NCI-H1092 treated with DMSO at 0.1 percent for 48 hours (cell line): ENCODE measurements around the gene ATG4A.
A peak's percentile ranks its signal among the peaks of the same experiment; 100 is the strongest.

Experiments
- DNase-seq: peaks from one replicate; lab custom pipeline; 2025; lab: John Stamatoyannopoulos, UW

The ATG4A gene, protein sequence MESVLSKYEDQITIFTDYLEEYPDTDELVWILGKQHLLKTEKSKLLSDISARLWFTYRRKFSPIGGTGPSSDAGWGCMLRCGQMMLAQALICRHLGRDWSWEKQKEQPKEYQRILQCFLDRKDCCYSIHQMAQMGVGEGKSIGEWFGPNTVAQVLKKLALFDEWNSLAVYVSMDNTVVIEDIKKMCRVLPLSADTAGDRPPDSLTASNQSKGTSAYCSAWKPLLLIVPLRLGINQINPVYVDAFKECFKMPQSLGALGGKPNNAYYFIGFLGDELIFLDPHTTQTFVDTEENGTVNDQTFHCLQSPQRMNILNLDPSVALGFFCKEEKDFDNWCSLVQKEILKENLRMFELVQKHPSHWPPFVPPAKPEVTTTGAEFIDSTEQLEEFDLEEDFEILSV

DNA sequence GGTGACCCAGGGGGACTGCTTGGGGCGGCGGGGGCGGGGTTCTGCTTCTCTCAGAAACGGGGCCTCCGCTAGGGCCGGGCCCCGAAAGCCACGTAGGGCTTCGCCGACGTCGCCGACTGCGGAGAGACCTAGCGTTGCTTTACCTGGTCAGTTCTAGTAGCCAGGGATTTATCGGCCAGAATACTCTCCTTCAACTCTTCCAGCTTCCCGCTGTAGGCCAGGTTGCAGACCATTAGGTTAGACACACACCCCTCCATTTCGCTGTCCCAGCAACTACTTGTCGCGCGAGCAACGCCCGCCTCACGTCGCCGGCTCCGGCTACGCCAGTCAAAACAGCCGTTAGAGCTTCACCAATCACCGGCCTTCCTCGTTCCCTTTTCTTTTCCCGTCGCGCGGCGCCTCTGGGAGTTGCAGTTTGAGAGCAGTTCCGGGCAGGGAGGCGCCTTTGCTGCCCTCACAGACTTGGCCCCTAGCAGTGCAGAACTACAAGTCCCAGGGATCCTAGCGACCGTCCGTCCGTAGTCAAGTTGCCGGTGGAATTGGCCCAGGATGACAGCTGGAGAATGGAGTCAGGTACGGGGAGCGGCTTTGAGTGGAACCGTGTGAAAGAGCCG, at the start of gene ATG4A, which contains the start of gene PSMD10:
ATG4A (plus strand) TSS at position 515 of the 614 bp plus-strand sequence; CDS start at position 564, 49 bp downstream.
PSMD10 (minus strand) TSS at position 279 of the 614 bp plus-strand sequence; CDS start at position 257, 22 bp downstream.
- peak; percentile 96 for DNase-seq

DNA sequence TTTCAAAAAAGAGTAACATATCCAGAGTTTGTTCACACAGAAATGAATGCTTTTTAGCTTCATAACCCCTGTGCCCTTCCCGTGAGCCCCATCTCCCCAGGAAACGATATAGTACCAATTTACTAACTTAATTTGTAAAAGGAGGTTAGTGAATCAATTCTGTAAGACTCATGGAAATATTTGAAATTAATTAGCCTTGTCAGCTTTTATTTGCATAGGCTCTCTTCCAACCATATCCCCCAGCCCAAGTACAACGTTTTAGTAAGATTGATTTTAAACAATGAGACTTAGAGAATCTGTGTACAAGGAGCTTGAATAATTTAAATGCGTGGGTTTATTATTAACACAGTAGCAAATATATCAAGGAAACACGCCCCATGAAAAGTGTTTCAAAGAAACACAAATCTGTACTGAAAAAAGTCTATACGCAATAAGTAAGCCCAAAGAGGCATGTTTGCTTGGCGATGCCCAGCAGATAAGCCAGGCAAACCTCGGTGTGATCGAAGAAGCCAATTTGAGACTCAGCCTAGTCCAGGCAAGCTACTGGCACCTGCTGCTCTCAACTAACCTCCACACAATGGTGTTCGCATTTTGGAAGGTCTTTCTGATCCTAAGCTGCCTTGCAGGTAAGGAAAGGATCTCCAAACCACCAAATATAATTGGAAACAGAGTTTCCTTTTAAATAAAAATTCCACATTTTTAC, 46.9 kb upstream of the ATG4A start, which contains the start of gene VSIG1:
VSIG1 (plus strand) TSS at position 512 of the 703 bp plus-strand sequence; CDS start at position 578, 66 bp downstream.
- no peak for DNase-seq

DNA sequence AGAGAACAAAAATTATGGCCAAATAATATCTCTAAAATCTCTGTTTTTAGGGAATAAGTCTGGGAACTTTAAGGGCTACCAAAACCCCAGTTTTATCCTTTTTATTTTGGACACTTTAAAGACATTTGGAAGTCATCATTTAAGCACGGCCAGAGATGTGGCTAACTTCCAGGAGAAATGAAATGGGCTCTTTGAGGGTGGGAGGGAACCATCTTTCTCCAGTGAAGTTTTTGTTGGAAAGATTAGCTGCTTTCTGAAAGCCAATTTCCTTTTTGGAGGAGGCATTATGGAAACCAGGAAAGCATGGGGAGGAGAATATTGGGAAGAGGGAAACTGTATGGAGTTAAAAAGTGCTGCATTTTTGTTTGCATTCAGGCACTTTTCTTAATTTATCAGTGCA, 41.9 kb upstream of the ATG4A start:
- no peak for DNase-seq

DNA sequence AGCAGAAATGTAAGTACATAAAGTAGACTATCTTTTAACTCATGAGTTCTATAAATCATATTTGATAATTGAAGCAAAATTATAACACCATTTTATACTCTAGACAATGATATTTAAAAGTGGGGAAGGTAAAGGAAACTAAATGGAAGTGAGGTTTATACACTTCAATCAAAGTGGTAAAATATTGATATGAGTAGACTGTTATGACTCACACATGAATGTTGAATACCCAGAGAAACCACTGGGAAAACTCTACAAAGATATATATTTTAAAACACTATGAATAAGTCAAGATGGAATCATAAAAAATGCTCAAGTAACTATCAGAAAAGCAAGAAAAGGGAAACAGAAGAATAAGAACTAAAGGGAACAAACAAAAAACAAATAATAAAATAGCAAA, 38.4 kb upstream of the ATG4A start:
- no peak for DNase-seq

DNA sequence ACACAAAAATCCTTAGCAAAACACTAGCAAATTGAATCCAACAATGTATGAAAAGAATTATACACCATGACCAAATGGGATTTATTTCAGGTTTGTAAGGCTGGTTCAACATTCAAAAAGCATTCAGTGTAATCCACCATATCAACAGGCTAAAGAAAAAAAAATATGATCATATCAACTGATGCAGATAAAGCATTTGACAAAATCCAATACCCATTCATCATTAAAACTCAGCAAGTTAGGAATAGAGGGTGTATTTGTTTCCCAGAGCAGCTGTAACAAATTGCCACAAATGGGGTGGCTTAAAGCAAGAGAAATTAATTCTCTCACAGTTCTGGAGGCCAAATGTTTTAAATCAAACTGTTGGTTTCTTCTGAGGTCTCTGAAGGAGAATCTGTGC, 36.0 kb upstream of the ATG4A start:
- DNase-seq = no peak

DNA sequence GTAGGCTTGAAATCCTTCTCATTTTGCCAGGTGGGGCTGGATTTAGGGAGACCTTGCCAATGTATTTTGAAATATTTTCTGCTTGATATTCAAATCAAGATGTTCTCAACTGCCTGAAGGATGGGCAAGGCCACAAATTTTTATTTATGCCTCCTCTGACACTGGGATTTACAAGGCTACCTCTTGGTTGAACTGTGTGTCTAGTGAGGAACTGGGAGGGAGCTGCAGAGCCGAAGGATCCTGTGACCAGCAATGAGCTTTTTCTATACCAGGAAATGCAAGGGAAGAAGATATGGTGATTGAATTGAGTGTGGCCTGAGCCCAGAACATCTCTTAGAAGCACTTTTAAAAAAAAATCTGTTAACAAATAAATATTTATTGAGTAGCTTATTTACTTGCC, 31.8 kb upstream of the ATG4A start:
- no peak for DNase-seq

DNA sequence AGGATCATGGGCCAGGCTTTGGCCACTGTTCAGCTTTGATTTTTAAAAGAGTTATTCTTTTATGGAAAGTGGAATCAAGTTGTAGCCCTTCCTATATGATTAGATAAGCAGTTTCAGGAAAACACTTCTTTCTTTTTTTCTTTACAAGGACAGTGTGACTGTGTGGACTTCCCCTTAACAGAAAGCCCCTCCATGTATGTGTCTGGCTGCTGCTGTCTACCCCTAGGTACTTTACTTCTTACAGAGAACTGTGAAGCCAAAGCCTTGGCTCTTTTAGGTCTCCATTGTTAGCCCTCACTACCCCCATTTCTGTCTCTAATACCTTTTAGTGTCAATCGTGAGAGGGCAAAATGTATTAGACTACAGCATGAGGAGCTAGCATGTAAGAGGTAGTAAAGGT, 27.6 kb upstream of the ATG4A start:
- DNase-seq = no peak

DNA sequence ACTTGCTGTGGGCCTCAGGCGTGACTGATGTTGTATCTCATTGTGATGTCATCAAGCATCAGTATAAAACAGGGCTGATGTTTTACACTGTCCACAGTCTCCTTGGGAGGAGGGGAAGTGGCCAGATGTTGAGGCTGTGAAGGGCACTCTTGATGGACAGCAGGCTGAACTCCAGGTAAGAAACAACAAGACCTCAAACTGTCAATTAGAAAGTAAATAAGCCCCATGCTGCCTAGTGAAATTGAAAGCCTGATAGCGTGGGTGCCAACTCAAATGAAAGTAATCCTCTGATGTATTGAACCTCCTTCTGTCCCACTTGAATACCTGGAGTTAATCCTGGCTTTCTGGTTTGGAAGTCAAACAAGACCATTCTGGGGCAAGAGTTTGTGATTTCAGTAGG, 27.0 kb upstream of the ATG4A start:
- DNase-seq = no peak

DNA sequence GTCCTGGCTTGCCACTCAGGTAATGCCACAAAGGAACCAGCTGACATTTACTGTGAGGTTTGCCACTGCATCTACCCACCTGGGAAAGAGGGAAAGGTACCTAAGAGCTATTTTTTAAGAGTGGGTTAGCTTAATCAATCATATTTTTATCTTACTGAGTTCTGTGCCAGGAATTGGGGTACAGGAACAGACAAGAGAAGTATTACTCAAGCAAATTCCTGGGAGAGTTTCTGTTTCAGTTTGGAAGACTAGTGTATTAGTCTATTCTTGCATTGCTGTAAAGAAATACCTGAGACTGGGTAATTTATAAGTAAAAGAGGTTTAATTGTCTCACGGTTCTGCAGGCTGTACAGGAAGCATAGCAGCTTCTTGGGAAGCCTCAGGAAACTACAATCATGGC, 23.5 kb upstream of the ATG4A start:
- DNase-seq = no peak

DNA sequence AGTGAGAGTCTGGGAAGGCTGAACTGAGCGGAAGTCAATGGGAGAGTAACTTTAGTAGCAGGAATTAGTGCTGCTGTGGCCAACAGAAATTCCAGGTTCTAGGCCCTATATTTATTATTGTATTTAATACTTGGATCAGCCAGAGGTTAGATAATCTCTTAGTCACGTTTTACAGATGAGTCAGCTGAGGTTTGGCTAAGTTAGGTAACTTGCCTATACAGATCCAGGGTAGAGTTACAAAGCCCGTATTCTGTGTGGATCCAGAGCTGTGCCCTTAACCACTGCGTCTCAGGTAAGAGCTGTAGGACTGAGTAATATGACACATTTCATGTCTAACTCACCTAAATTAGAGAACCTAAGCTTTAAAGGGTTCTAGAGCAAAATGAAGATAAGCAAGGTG, 20.7 kb upstream of the ATG4A start:
- DNase-seq = no peak

DNA sequence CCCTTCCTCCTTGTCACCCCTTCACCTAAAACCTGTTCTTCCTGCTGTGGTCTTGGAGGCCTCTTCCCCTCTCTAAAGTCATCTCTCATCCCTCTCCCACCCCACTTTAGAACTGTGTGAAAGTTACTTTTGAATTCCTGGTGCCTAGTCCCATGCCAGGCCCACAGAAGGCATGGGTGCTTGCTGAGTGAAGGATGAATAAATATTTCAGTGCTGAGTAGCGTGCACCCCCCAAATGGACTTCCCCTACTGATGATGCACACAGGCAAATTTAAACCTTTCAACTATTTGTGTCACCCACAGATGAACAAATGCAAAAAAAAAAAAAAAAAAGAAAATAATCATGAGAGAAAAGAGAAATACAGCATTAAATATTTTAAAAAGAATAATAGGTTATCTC, 20.0 kb upstream of the ATG4A start:
- no peak for DNase-seq

DNA sequence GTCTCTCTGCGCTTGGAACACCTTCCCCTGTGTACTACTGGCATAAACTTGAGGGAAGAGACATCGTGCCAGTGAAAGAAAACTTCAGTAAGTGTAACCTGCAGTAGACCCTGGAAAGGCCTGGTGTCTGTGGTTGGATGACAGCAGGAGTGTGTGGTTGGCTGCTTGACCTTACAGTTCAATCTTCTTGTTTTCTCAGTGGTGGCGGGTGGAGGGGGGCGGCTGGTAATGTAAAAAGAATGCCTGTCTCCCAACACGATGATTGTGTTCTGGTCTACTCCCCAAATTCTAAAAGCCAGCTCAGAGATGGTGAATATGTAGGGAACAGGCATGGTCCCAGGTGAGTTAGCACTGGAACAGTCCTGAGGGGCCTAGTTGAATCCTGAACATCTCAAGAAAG, 18.8 kb upstream of the ATG4A start:
- DNase-seq = no peak

DNA sequence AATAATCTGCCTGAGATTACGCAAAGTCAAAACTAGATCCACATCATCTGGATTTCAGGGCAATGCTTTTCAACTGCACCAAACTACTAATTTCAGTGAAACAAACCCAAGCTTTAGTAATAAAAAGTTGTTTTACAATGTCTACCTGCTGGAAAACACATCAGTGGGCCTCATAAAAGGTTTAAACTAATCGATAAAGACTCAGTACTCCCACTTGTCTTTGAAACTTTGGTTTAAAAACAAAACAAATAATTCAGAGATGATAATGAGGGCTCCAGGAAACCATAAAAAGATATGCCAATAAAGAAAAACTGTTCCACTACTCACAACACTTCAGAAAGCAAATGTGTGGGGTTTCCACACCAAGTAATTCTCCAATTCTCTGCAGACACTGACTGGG, 10.5 kb upstream of the ATG4A start:
- DNase-seq = no peak

DNA sequence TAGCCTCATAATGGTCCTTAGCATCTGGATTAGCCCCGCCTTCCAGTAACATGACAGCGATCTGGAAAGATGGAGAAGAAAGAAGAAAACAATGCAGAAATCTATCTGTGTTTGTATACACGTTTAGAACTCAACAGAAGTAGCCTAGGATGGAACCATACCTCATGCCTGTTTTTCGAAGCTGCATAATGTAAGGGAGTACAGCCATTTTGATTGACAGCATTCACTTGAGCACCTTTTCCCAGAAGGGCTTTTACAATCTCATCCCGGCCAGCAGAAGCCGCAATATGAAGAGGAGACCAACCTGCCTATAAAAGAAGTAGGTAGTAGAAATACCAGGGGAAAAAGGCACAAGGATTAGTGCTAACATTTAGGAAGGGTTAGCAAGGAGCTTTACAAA, 3.8 kb upstream of the ATG4A start:
- DNase-seq = no peak

DNA sequence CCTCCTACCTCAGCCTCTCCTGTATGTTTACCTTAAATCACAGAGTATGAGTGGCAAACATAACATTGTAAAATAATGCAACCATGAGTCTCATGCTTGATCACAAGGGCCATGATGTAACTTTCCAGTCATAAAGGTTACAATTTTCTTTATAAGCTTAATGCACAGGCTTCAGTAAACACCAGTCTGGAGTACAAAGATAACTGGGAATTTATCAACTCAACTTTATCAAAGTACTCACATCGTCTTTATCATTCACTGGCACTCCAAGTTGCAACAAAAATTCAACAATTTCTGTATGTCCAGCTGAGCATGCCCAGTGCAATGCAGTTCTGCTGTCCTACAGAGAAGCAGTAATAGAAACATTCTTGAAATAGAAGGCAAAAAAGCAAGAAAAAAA, 3.1 kb upstream of the ATG4A start:
- no peak for DNase-seq

DNA sequence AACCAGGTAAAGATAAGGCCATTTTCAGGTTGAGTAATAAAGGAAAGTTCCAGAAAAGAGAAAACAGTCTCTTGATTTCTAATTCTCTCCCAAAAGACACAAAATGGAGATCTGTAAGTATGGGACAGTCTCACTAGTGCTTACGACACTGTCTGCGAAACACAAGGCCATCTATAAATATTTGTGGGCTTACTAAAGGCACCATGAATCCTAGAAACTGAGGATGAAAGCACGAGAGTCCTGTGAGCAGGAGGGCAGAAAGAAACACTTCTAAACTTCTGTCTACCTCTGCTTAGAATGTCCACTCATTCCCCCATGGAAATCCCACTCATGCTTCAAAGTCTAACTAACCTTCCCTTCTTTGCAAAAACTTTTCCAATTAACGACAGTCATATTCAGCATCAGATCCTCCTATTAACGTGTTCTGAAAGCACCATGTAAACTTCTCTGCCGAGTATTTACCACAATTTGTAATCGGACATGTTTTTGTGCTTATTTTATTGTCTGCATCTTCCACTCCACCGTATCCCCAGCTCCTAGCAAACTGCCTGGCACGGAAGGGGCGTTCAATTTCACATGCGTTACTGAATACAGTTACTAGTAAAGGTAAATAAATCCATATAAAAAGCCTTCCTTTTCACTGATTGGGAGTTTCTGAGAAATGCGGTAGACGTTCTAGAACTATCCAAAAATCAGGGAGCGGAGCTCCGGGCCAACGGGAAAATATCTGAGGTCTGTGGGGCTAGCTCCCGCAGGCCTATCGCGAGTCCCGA, 901 bp upstream of the ATG4A start:
- no peak for DNase-seq

DNA sequence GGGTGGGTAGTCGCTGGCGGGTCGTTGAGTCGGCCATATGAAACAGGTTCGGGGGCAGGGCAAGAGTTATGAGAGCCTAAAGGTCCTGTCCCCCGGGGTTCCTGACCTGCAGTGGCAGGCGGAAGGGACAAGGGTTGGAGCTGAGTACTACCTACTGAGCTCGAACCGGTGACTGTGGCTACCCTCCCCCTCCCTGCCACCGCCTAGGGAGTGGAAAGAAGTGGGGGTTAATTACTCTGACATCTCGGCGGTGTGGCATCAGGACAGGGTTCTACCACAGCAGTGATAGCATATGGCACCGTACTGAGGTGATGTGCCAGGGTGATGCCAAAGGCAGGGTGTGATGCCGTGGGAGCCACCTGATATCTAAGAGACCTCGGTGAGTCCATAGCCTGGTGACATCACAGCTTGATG, 307 bp downstream of the ATG4A start:
- peak; percentile 35 for DNase-seq

DNA sequence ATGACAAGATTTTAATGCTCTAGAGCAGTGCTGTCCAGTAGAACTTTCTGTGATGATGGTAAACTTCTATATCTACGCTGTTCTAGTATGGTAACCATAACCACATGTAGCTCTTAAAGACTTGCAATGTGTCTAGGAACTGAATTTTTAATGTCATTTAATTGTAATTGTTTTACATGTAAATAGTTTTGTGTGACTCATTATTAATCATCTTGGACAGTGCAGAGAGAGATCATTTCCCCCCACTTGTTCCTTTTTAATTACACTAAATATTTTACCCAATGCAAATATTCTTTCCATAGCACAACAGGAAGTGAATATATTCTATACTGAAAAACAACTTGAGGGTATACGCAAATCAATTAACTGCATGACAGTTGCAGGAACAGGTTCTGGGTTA, 5.8 kb downstream of the ATG4A start:
- DNase-seq = no peak

DNA sequence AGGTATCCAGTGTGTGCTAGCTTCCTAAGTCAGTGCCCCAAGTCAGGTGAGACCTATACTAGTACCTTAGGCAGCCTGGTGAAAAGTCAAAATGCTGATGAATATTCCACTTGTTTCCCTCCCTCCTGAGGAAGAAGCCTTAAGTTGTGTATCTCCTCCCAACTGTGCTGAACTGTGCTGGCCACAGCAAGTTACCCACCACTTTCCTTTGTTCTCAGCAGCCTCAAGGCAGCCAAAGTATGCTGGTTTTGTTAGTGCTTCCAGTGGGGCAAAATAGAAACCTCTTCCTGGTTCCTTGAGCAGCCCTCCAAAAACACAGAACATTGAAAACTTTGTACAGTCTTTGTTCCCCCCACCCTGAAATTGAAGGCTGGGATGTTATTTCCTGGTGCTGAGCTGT, 13.9 kb downstream of the ATG4A start:
- no peak for DNase-seq

DNA sequence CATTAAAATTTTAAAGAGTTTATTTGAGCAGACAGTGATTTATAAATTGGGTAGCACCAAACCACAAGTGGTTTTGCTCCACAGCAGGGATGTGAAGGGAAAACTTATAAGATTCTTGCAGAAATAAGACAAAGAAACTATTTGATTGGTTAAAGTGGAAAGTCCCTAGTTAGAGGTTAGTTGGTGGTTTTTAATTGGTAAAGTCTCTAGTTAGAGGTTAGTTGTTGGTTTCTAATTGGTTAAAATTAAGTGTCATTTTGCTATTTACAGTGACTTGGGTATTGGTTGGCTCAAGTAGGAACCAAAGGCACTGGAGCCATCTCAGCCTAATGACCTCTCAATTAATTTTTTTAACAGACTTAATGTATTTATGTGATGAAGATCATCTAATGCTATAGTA, 23.0 kb downstream of the ATG4A start:
- DNase-seq = no peak

DNA sequence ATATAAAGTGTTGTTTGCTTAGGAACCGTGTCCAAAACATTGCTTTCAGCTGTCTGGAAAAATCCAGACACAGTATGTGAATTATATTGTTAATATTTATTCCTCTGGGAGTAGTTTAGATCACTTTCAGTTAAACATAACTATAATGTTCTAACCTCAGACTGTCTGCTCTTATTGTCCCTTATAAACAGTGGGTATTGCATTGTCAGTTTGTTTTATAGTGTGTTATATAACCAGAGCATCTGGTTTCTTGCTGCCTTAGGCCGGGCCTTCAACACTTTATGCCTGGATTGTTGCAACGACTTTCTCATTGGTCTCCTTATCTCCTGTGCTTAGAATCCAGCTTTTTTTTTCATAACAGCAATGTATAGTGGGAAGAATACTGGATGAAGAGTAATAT, 26.4 kb downstream of the ATG4A start:
- DNase-seq = no peak

DNA sequence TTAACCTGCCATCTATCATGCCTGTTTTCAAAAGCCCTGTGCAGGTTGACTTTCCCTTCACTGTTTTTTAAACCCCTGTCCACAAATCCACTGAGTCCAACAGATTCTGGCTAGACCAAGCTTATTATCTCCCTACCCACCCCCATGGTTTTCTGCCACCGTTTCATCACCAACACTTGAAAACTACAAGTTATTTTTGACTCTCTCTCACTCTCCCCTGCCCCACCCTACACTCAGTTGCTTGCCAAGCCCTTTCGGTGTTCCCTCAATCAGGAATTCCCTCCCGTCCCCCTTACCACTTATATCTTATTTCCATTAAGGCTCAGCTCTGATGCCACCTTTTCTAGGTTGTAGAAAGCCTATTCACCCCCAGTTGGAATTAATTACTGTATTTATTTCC, 29.7 kb downstream of the ATG4A start:
- DNase-seq = no peak
